ENCODE results near the gene MVB12B.

The MVB12B gene

GRCh38 chr9:126366366-126367011, 39.9 kb downstream of the MVB12B start:
- DNase-seq (ENCODE audit: extremely low read depth, low read depth): no peak
- TF ChIP-seq CTCF (IDR thresholded peaks at IDR 0.05; ENCODE audit: low read depth, low read length, missing control alignments): no peak
- no peak overlapping the region for H3K4me3 ChIP-seq (replicated peaks; ENCODE audit: low read depth, low read length)

- no peak for DNase-seq (ENCODE audit: extremely low read depth, low read depth)
- no peak for TF ChIP-seq CTCF (IDR thresholded peaks at IDR 0.05; ENCODE audit: low read depth, low read length, missing control alignments)
Measured at GRCh38 chr9:126367139-126367538, 40.5 kb downstream of the MVB12B start.

GRCh38 chr9:126367616-126368015, 41.0 kb downstream of the MVB12B start:
- no peak for TF ChIP-seq CTCF (IDR thresholded peaks at IDR 0.05; ENCODE audit: low read depth, low read length, missing control alignments)
- no peak overlapping the region for H3K4me3 ChIP-seq (replicated peaks; ENCODE audit: low read depth, low read length)
- DNase-seq (ENCODE audit: extremely low read depth, low read depth): no peak

More at GRCh38 chr9:126367139-126367538, 40.5 kb downstream of the MVB12B start:
- H3K4me3 ChIP-seq (replicated peaks; ENCODE audit: low read depth, low read length): no peak overlapping the region

- H3K4me3 ChIP-seq (replicated peaks; ENCODE audit: low read depth, low read length): no peak overlapping the region
- DNase-seq (ENCODE audit: extremely low read depth, low read depth): no peak
- TF ChIP-seq CTCF (IDR thresholded peaks at IDR 0.05; ENCODE audit: low read depth, low read length, missing control alignments): no peak
Measured at GRCh38 chr9:126368020-126368419, 41.4 kb downstream of the MVB12B start.

GRCh38 chr9:126371007-126371870, 44.6 kb downstream of the MVB12B start:
- no peak overlapping the region for H3K4me3 ChIP-seq (replicated peaks; ENCODE audit: low read depth, low read length)
- TF ChIP-seq CTCF (IDR thresholded peaks at IDR 0.05; ENCODE audit: low read depth, low read length, missing control alignments): no peak
- no peak for DNase-seq (ENCODE audit: extremely low read depth, low read depth)

DNA sequence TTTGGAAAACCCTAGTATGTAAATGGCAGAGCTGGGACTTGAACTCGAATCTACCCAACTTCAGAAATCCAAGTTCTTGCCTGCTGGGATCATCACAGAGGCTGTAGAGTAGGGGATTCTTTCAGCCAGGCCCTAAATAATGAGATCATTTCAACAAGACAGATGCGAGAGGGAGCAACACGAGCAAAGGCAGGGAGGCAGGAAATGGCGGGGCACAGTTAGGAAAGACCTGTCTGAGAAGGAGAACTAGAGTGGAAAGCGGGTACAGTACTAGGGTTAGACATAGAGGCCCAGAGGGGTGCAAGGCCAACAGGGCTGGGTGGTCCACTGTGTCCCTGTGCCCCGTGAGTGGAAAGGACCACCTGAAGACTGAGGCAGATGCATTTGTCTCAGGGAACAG, 46.1 kb downstream of the MVB12B start:
- no peak for DNase-seq (ENCODE audit: extremely low read depth, low read depth)
- no peak for TF ChIP-seq CTCF (IDR thresholded peaks at IDR 0.05; ENCODE audit: low read depth, low read length, missing control alignments)
- no peak overlapping the region for H3K4me3 ChIP-seq (replicated peaks; ENCODE audit: low read depth, low read length)

Measured in HFF-Myc (cell line).